ENCODE data around the gene PTGIS.

DNA sequence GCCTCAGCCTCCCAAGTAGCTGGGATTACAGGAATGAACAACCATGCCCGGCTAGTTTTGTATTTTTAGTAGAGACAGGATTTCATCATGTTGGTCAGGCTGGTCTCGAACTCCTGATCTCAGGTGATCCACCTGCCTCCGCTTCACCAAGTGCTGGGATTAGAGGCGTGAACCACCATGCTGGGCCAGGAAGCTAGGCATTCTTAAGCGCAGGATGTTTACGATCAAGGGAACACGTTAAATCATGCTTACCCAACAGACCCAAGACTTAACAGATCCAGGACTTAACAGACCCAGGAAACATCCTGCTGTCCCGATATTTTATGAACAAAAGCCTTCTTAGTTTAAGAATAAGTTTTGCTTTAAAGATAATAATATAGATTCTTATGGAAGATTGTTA, 9.1 kb downstream of the PTGIS start:
- TF ChIP-seq CTCF (IDR thresholded peaks at IDR 0.05; ENCODE audit: borderline replicate concordance, extremely low read depth, low read length, poor library complexity, severe bottlenecking) (no peak), EZH2 (IDR thresholded peaks at IDR 0.05; ENCODE audit: borderline replicate concordance, low read depth, low read length, severe bottlenecking) (no peak)

Measured in DND-41 (cell line).